BJ (cell line): Measurements from ENCODE around the gene ARHGEF39. TPM values are rescaled to one million over a fixed set of nuclear protein-coding genes. Genes with fewer than 3 reads are reported as not detected.

Source experiments
- CTCF ChIA-PET: fragments of 350-600 bp; formaldehyde crosslinking; extraction: SDS; loops from one replicate; lab custom pipeline; 2021; ENCODE audit warnings: antibody characterized with exemption, inconsistent platforms; lab: Yijun Ruan, JAX
- POLR2A ChIA-PET: fragments of 300-600 bp; sonication (Branson Sonifier 250); formaldehyde crosslinking; extraction: SDS; loops from one replicate; lab custom pipeline; 2021; ENCODE audit warnings: antibody characterized with exemption; lab: Charles Lee
- DNase-seq: peaks from one replicate; pipeline ENCODE4 v3.0.0-alpha.2; 2011; ENCODE audit warnings: low read depth
- H3K27me3 ChIP-seq: 2 replicates; pipeline ENCODE4 v1.6.0; 2011; ENCODE audit warnings: low read length; ENCODE audit not compliant: control insufficient read depth, insufficient read depth
- H3K36me3 ChIP-seq: 2 replicates; pipeline ENCODE4 v1.5.1; 2011; ENCODE audit warnings: low read length; ENCODE audit not compliant: control insufficient read depth, insufficient read depth
- H3K4me3 ChIP-seq: 2 replicates; pipeline ENCODE4 v1.5.1; 2011; ENCODE audit warnings: low read depth, mild to moderate bottlenecking, control low read depth, low read length
- CTCF ChIP-seq: IDR thresholded peaks from 2 replicates; pipeline ENCODE4 v1.5.1; 2011; ENCODE audit warnings: low read depth, mild to moderate bottlenecking, control low read depth, inconsistent platforms, low read length, moderate library complexity; ENCODE audit not compliant: insufficient read depth
- polyA plus RNA-seq: library from polyadenylated mRNA; depleted of rRNA; stranded (reverse); fragments of >200 nt; gene quantifications from 2 replicates; pipeline ENCODE4 v1.2.3, GENCODE V29; 2011

ARHGEF39 gene
- polyA plus RNA-seq, 1 experiment: 4.1 TPM

- Histone ChIP-seq H3K36me3 (peaks cover 3% of the 10 kb centered on the region), H3K4me3 (no peak overlapping the region; the same call in 1 of the 2 replicates), H3K27me3 (no peaks in the 10 kb centered on the region)
- TF ChIP-seq CTCF: no peak
- no peak for DNase-seq
- CTCF ChIA-PET: interaction anchor here (0.6 to 6.5 kb wide), 12 partner anchors 10 to 167 kb away, joined by 3 to 74 read pairs (median 10); partner anchors contain the start of genes CREB3, TESK1 and TLN1
- POLR2A ChIA-PET: interaction anchor here (0.5 to 0.6 kb wide), 3 partner anchors 19 to 583 kb away, joined by 3 to 4 read pairs (median 3); no protein-coding TSS in a partner anchor
These were observed 5.7 kb downstream of the ARHGEF39 start for GRCh38 chr9:35659340-35659739.

DNA sequence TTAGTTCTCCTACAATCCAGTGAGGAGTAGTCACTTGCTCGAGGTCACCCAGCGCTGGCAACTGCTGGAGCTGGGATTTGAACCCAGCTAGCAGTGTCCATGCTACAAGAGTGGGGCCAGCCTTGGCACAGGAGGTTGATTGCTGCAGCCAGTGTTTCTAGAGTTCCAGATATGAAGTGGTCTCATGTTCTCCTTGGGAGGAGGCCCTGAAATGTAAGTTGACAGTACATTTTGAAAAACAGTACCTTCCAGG is 6.1 kb downstream of the ARHGEF39 start:
- TF ChIP-seq CTCF: no peak
- ChIA-PET CTCF (interaction anchor here (0.6 to 6.5 kb wide), 12 partner anchors 10 to 168 kb away, joined by 3 to 74 read pairs (median 7); partner anchors contain the start of genes CREB3, TESK1 and TLN1), POLR2A (interaction anchor here (0.5 to 0.6 kb wide), 3 partner anchors 19 to 583 kb away, joined by 3 to 4 read pairs (median 3); no protein-coding TSS in a partner anchor)
- no peak for DNase-seq
- Histone ChIP-seq H3K4me3 (peak overlapping the region; percentile 69), H3K27me3 (no peaks in the 10 kb centered on the region), H3K36me3 (peaks cover 3% of the 10 kb centered on the region)

DNA sequence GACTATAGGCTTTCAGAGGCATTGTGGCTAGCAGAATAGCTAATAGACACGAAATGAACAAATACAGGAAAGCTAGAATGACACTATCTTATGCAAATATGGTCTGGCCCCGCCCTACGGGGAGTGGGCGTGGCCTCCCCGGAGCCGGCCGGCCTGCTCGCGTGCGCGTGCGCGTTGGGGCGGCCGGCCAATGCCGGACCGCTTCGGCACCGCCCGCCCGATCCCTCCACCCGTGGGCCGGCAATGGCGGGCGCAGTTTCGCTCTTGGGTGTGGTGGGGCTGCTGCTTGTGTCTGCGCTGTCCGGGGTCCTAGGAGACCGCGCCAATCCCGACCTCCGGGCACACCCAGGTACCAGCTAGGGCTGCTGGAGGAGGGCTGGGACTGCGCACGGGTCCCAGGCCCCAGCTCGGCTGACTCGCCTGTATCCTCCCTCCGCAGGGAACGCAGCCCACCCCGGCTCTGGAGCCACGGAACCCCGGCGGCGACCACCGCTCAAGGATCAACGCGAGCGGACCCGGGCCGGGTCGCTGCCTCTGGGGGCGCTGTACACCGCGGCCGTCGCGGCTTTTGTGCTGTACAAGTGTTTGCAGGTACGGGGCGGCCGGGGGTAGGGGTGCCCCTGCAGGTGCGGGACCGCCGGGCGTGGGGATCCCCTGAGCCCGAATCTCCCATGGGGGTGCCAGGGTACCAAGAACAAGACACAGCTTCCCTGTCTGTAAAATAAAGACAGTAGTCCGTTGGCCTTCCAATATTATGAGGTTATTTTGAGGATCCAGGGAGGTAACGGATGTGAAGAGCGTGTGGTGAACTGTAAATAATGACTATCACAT is 6.6 kb downstream of the ARHGEF39 start, which contains the start of gene CCDC107:
TSS of gene CCDC107 (plus strand) at position 156 of the 831 bp plus-strand sequence. CDS start at position 244, 88 bp downstream.
- no peak for DNase-seq
- peak; percentile 69 for TF ChIP-seq CTCF
- ChIA-PET CTCF (interaction anchor here (0.6 to 6.5 kb wide), 19 partner anchors 11 to 168 kb away, joined by 3 to 74 read pairs (median 4); partner anchors contain the start of genes CREB3, TESK1 and TLN1), POLR2A (interaction anchor here (0.6 to 1.8 kb wide), 4 partner anchors 32 to 582 kb away, joined by 3 to 8 read pairs (median 5); partner anchors contain the start of gene TPM2)
- no peaks in the 10 kb centered on the region for H3K27me3 ChIP-seq
- peaks cover 3% of the 10 kb centered on the region for H3K36me3 ChIP-seq
- H3K4me3 ChIP-seq: peak within 1 kb of the TSS; percentile 69

DNA sequence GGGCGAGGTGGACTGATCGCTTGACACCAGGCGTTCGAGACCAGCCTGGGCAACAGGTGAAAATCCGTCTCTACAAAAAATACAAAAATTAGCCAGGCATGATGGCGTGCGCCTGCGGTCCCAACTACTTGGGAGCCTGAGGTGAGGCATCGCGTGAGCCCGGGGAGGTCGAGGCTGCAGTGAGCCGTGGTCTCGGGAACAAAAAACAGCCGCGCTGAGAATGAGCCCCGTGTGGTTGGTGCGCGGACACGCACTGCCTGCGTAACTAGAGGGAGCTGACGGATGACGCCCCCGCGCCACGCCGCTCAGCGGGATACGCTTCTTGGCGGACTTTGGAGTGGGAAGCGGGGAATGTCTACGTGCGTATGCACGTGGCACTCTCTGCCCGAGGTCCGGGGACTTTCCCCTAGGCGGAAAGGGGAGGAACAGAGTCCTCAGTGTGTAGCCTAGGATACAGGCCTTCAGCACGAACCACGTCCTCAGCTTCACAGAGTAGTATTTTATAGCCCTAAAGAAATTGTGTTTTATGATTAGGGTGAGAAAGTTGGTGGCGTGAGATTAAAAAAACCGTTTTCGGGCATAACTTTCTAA is 7.4 kb downstream of the ARHGEF39 start, which contains the start of gene RMRP:
TSS of gene RMRP (minus strand) at position 474 of the 591 bp plus-strand sequence.
- H3K36me3 ChIP-seq: peaks cover 3% of the 10 kb centered on the region
- H3K4me3 ChIP-seq: peak within 1 kb of the TSS; percentile 69
- CTCF ChIA-PET: interaction anchor here (0.6 to 6.5 kb wide), 19 partner anchors 11 to 169 kb away, joined by 3 to 74 read pairs (median 4); partner anchors contain the start of genes CREB3, TESK1 and TLN1
- POLR2A ChIA-PET: interaction anchor here (0.7 to 1.8 kb wide), 3 partner anchors 33 to 71 kb away, joined by 3 to 8 read pairs (median 7); partner anchors contain the start of gene TPM2
- peak; percentile 36; the same call in 1 of the 2 replicates for TF ChIP-seq CTCF
- H3K27me3 ChIP-seq: no peaks in the 10 kb centered on the region
- peak; percentile 98 for DNase-seq
